Activated T-cell treated with anti-CD3 and anti-CD28 coated beads for 24 hours (primary cell): ENCODE data around the gene DIAPH2.
"Not testable (repeated sequence)": the region's sequence is repeated elsewhere in the genome, so short reads cannot be mapped to it uniquely, and the experiment has no call there.

Experiments used
- DNase-seq: peaks from one replicate; pipeline ENCODE4 v3.0.0-alpha.2; 2020; ENCODE audit warnings: low read depth

Gene DIAPH2

DNA sequence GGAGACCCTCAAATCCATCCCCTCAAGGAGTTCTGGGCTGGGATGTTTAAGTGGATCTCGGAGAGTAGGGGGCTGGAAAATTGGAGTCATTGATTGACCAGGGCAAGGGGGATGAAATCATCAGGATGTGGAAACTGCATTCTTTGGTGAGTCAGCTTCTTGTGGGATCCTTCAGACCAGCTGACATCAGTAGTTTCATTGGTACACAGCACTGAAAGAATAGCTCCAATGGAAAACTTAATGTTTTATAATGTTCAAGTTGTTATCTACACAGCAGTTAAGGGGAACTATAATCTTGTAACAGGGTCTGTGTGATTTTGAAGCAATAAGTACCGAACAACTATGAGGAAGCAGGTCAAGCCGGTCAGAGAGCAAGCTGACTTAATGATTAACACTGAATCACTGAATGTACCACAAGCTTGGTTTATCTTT lies 705.1 kb downstream of the DIAPH2 start:
- DNase-seq: no peak

DNA sequence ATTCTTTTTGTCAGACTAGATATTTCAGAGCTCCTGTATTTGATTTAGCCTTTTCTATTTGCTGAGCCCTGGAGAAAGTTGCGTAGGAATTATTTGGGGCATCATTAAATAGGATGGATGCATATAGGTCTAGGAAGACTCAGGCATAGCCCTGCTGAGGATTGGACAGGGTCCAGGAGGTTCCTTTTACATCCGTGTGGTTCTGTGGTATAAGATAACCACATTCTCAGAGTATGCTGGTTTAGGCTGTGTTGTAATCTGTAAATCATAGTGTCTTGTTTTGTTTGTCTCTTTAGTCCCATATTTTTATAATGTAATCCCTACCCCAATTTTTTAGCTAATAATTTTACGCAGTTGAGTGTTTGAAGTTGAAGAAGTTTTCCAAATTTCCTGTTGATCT lies 712.7 kb downstream of the DIAPH2 start:
- DNase-seq: no peak

- DNase-seq: no peak
These were observed 713.4 kb downstream of the DIAPH2 start for GRCh38 chrX:97398030-97398551.

- DNase-seq: no peak
These were observed 714.8 kb downstream of the DIAPH2 start for GRCh38 chrX:97399400-97399799.

- DNase-seq: no peak
These were observed 715.9 kb downstream of the DIAPH2 start for GRCh38 chrX:97400492-97400891.

GRCh38 chrX:97401154-97401553 lies 716.5 kb downstream of the DIAPH2 start:
- no peak for DNase-seq

DNA sequence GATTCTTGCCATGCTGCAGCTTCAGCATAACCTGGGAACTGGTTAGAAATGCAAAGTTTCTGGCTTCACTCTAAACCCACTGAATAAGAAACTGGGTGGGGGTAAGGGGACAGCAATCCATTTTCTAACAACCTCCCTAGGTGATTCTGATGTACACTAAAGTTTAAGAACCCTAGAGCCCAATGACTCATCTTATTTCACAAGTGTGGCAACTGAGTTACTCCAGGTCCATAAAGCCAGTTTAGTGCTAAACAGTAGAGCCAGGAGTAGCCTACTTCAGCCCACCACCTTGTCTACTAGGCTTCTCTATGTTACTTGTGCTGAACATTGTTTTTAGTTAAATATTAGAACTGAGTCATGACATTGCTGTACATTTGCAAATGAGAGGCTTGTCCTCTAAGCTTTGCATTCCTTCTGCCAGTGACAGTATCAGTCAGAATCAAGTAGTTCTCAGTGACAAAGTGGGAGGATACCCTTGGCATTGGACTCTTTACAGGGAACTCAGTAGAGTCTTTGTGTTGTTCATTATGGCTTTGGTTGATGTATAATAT lies 717.0 kb downstream of the DIAPH2 start:
- DNase-seq: no peak

GRCh38 chrX:97402333-97402732 lies 717.7 kb downstream of the DIAPH2 start:
- no peak for DNase-seq

DNA sequence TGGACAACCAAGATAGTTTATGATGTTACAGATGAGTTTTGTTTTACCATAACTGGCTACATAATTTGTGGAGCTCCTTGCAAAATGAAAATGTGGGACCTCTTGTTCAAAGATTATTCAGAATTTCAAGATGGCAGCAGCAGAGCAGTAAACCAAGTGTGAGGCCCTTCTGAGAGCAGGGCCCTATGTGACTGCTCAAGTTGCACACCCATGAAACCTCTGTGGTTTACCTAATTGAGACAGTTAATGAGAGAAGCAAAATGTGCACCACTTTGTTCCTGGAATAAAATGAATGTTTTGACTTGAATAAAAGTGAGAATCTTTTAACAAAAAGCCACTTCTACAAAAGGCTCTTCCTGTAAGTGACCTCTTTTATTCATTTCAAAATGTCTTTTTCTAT lies 718.3 kb downstream of the DIAPH2 start:
- DNase-seq: no peak

DNA sequence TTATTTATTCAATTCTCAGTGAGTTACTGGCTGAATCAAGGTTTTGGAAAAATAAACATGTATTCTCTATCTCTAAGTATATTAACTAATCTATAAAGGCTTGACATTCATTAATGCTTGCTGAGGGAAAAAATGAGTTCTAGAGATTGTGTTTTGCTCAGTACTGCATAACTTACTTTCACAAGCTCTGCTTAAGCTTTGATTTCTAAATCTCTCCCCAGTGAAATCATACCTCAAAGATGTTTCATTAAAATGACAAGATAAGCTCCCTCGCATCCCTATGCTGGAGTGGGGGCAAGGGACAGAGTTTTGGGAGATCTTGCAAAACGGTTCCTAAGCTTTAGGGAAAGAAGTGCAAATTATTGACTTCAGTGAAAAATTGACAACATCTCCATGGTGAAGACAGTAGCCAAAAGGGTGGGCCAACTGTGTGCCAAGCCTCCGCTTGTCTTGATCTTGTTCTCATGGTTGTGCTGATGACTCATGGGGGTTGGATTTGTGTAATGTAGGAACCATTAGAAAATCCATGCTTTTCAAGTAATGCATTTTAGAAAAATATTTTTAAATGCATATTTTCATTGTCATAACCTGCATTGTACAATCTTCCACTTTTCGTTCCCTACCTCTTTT lies 720.5 kb downstream of the DIAPH2 start:
- no peak for DNase-seq

- DNase-seq: not testable (repeated sequence)
These were observed 725.2 kb downstream of the DIAPH2 start for GRCh38 chrX:97409632-97410415.

DNA sequence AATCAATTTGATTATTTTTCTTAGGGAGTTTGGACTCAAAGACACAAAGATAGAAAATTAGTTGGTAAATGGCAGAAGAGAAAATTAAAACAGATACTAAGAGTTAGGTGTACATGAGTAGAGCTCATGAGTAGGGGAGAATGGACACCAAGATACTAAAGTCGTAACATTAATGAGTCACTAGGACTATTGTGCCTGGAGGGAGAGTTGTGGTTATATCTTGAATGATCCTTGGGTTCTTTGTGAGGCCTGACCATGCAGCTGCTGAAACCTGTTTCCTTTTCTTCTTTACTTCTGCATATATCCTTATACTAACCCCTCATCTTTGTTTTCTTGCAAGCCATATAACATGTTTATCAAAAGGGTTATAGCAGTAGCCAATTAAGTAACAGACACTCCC lies 731.8 kb downstream of the DIAPH2 start:
- no peak for DNase-seq

- DNase-seq: no peak
These were observed 744.5 kb downstream of the DIAPH2 start for GRCh38 chrX:97429101-97429500.

DNA sequence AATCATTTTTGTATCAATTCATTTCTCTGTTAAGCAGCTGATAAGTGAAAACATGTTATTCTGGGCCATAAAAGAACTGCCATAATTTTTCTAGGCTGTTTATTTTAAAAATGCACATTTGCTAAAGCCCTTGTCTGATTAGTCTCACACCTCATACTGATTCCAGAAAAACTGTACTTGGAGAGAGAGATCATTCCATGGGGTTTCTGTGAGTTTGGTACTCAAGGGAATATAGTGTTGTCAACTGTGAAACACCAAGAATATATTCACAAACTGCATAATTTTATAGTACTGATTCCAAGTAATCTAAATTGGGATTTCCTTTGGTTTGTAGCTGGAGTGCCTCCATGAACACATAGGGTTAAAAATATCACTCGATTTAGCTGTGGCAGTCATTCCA lies 746.6 kb downstream of the DIAPH2 start:
- DNase-seq: no peak

GRCh38 chrX:97446298-97446882 lies 761.7 kb downstream of the DIAPH2 start:
- DNase-seq: no peak

DNA sequence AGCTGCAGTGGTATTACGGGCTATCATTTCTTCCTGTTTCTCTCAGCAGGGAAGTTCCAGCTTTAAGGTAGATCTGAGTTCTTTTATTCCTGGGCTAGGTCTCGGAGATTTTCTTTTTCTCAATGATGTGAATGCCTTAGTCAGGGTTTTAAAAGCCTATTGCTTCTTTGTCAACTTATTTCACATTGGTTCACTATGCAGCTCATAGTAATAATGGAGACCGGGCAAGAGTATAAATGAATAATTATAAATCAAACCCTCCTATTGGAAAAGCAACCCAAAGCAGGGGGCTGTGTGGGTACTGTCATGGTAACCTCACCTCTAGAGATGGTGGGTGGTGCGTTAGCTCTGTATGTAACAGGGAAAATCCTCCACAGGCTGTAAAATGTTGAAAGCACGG lies 762.7 kb downstream of the DIAPH2 start:
- no peak for DNase-seq

GRCh38 chrX:97452283-97452682 lies 767.6 kb downstream of the DIAPH2 start:
- DNase-seq: no peak

GRCh38 chrX:97461763-97462162 lies 777.1 kb downstream of the DIAPH2 start:
- no peak for DNase-seq

DNA sequence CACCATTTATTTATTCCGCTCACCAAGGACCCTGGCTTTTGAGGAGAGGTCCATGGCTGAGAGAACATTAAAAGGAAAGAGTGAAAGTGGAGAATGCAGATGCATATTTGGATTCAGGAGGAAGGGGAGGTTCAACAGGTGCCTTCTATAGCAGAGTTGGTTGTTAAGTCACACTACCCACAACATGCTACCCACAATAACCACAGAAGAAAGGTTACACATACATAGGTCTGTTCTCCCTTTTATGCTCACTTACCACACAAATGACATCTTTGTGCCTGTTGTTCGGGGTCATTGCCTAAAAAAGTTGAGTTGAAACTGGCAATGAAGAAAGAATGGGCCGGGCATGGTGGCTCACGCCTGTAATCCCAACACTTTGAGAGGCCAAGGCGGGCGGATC lies 786.4 kb downstream of the DIAPH2 start:
- DNase-seq: no peak

- no peak for DNase-seq
These were observed 790.3 kb downstream of the DIAPH2 start for GRCh38 chrX:97474933-97475332.

DNA sequence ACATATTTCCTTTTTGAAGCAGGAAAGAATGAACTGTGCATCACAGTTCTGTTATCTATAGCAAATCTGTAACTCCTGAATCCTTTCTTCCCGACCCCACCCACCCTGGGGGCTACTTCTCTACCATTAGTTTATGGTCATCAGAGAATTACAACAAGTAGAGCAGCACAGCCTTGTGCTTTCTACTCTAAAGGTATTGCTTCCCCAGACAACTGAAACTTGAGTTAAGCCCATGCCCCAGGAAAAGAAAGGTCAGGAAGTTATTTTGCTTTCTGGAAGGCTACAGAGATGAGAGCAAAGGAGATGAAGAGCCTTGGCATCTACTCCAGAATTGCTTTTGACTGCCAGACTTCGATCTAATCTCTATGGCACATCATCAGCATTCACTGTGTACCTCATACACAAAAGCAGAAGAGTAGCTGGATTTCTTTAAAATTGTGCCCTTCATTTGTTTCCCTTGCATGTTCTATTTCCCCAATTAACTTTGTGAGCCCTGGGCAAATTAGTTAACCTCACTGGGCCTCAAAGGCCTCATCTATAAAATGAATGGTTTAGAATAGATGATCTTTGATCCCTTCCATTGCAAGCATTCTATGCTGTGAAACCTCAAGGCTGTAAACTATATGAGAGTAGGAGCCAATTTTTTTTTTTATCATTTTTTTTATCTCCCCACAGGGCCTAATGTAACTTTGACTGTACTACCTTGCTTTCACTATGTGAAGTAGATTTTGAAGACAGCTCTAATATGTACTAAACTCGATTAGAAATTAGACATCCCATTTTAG lies 794.7 kb downstream of the DIAPH2 start:
- DNase-seq: no peak

DNA sequence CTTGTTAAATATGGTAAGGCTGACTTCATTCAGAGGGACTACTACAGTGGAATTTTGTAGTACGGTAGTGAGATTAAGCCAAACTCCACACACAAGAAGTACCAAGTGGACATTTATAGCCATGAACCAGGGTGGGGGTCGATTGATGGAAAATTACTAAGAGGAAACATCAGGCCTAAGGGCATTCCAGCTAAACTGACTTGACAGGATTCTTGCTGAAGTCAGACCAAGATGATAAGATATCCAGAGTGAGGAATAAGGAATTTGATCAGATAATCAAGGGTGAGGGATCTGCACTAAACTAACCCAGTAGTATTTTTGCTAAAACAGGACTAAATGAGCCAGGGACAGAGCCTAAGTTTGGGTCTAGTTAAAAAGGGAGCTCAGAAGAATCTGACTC lies 796.6 kb downstream of the DIAPH2 start:
- DNase-seq: no peak
